ENCODE results near the gene TOPAZ1.

The TOPAZ1 gene

GRCh38 chr3:44238889-44239288 is 2.8 kb upstream of the TOPAZ1 start:
- Histone ChIP-seq H3K27me3 (replicated peaks in 2 of 5; ENCODE audit: control insufficient read depth in 4 of 5, insufficient read depth in 5 of 5, low read length in 4 of 5) (no peaks in the 10 kb centered on the region), H3K9me3 (ENCODE audit: control extremely low read depth in 1 of 5, control insufficient read depth in 4 of 5, insufficient read depth in 2 of 5, low read depth in 1 of 5, low read length in 4 of 5) (no peaks in the 10 kb centered on the region), H3K4me3 (ENCODE audit: control insufficient read depth in 1 of 7, extremely low read depth in 1 of 7, insufficient read depth in 4 of 7, low read depth in 2 of 7, low read length in 6 of 7) (no peak overlapping the region), H3K36me3 (ENCODE audit: control insufficient read depth in 4 of 4, insufficient read depth in 4 of 4, low read length in 3 of 4) (no peaks in the 10 kb centered on the region), H3K4me1 (ENCODE audit: control extremely low read depth in 1 of 4, control insufficient read depth in 4 of 4, insufficient read depth in 4 of 4, low read length in 3 of 4) (peaks cover 0 to 9% (median 4%) of the 10 kb centered on the region in 4 experiments), H3K27ac (ENCODE audit: insufficient read depth in 1 of 2, low read depth in 1 of 2, low read length in 2 of 2, poor library complexity in 1 of 2, severe bottlenecking in 2 of 2) (no peak overlapping the region)
- DNase-seq = no peak
- WGBS (ENCODE audit: insufficient coverage) = 50% methylated on average over 1 of the region's 2 CpGs
- ChIA-PET CTCF (no interaction called here), POLR2A (interaction anchor here (0.5 to 0.6 kb wide), 2 partner anchors 770 to 1829 kb away, joined by 3 read pairs; no protein-coding TSS in a partner anchor)

DNA sequence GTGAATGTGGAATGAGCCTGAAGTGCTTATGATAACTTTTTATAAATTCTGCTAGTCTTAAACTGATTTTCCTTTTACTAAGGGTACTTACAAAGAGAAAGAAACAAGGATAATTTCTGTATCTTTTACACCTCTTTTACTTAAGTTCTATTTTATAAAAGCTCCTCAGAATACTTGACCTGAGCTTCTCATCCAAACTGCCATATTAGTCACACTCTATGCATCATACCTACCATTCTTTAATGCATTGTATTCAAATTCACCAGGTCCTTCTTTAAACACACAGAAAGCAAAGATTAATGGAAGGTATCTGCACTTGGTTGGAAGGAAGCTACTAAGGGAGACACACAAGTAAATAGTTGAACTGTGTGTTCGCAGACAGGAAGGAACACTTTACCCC is 1.6 kb upstream of the TOPAZ1 start:
- no peaks in the 10 kb centered on the region for H3K27me3 ChIP-seq (replicated peaks in 2 of 5; ENCODE audit: control insufficient read depth in 4 of 5, insufficient read depth in 5 of 5, low read length in 4 of 5)
- no peak overlapping the region for H3K27ac ChIP-seq (ENCODE audit: insufficient read depth in 1 of 2, low read depth in 1 of 2, low read length in 2 of 2, poor library complexity in 1 of 2, severe bottlenecking in 2 of 2)
- ChIA-PET CTCF (no interaction called here), POLR2A (no interaction called here)
- no CpG with 5 or more reads among the region's 1 CpG for WGBS (ENCODE audit: insufficient coverage)
- H3K36me3 ChIP-seq (ENCODE audit: control insufficient read depth in 4 of 4, insufficient read depth in 4 of 4, low read length in 3 of 4) = no peaks in the 10 kb centered on the region
- no peaks in the 10 kb centered on the region for H3K9me3 ChIP-seq (ENCODE audit: control extremely low read depth in 1 of 5, control insufficient read depth in 4 of 5, insufficient read depth in 2 of 5, low read depth in 1 of 5, low read length in 4 of 5)
- no peak for DNase-seq
- no peak overlapping the region for H3K4me3 ChIP-seq (ENCODE audit: control insufficient read depth in 1 of 7, extremely low read depth in 1 of 7, insufficient read depth in 4 of 7, low read depth in 2 of 7, low read length in 6 of 7)
- H3K4me1 ChIP-seq (ENCODE audit: control extremely low read depth in 1 of 4, control insufficient read depth in 4 of 4, insufficient read depth in 4 of 4, low read length in 3 of 4) = peaks cover 0 to 9% (median 4%) of the 10 kb centered on the region in 4 experiments

GRCh38 chr3:44242721-44243120 is 1.0 kb downstream of the TOPAZ1 start:
- Histone ChIP-seq H3K27ac (ENCODE audit: insufficient read depth in 1 of 2, low read depth in 1 of 2, low read length in 2 of 2, poor library complexity in 1 of 2, severe bottlenecking in 2 of 2) (no peak overlapping the region), H3K4me3 (ENCODE audit: control insufficient read depth in 1 of 7, extremely low read depth in 1 of 7, insufficient read depth in 4 of 7, low read depth in 2 of 7, low read length in 6 of 7) (no peak overlapping the region), H3K27me3 (replicated peaks in 2 of 5; ENCODE audit: control insufficient read depth in 4 of 5, insufficient read depth in 5 of 5, low read length in 4 of 5) (peaks cover 0 to 2% (median 0%) of the 10 kb centered on the region in 5 experiments), H3K4me1 (ENCODE audit: control extremely low read depth in 1 of 4, control insufficient read depth in 4 of 4, insufficient read depth in 4 of 4, low read length in 3 of 4) (no peaks in the 10 kb centered on the region), H3K36me3 (ENCODE audit: control insufficient read depth in 4 of 4, insufficient read depth in 4 of 4, low read length in 3 of 4) (no peaks in the 10 kb centered on the region), H3K9me3 (ENCODE audit: control extremely low read depth in 1 of 5, control insufficient read depth in 4 of 5, insufficient read depth in 2 of 5, low read depth in 1 of 5, low read length in 4 of 5) (peaks cover 0 to 4% (median 0%) of the 10 kb centered on the region in 5 experiments)
- ChIA-PET CTCF (no interaction called here), POLR2A (no interaction called here)
- DNase-seq = no peak
- WGBS (ENCODE audit: insufficient coverage) = no CpG with 5 or more reads among the region's 3 CpGs

- Histone ChIP-seq H3K9me3 (ENCODE audit: control extremely low read depth in 1 of 5, control insufficient read depth in 4 of 5, insufficient read depth in 2 of 5, low read depth in 1 of 5, low read length in 4 of 5) (peaks cover 0 to 18% (median 2%) of the 10 kb centered on the region in 5 experiments), H3K4me1 (ENCODE audit: control extremely low read depth in 1 of 4, control insufficient read depth in 4 of 4, insufficient read depth in 4 of 4, low read length in 3 of 4) (no peaks in the 10 kb centered on the region), H3K27me3 (replicated peaks in 2 of 5; ENCODE audit: control insufficient read depth in 4 of 5, insufficient read depth in 5 of 5, low read length in 4 of 5) (peaks cover 0 to 2% (median 0%) of the 10 kb centered on the region in 5 experiments), H3K36me3 (ENCODE audit: control insufficient read depth in 4 of 4, insufficient read depth in 4 of 4, low read length in 3 of 4) (no peaks in the 10 kb centered on the region), H3K4me3 (ENCODE audit: control insufficient read depth in 1 of 7, extremely low read depth in 1 of 7, insufficient read depth in 4 of 7, low read depth in 2 of 7, low read length in 6 of 7) (no peak overlapping the region), H3K27ac (ENCODE audit: insufficient read depth in 1 of 2, low read depth in 1 of 2, low read length in 2 of 2, poor library complexity in 1 of 2, severe bottlenecking in 2 of 2) (no peak overlapping the region)
- ChIA-PET CTCF (no interaction called here), POLR2A (no interaction called here)
- no CpG with 5 or more reads among the region's 1 CpG for WGBS (ENCODE audit: insufficient coverage)
- peak; percentile 8 to 33 (median 32) for DNase-seq
Observed at GRCh38 chr3:44248152-44248551, 6.5 kb downstream of the TOPAZ1 start.

- WGBS (ENCODE audit: insufficient coverage) = 98% methylated on average over 4 of the region's 5 CpGs
- Histone ChIP-seq H3K36me3 (ENCODE audit: control insufficient read depth in 4 of 4, insufficient read depth in 4 of 4, low read length in 3 of 4) (no peaks in the 10 kb centered on the region), H3K27ac (ENCODE audit: insufficient read depth in 1 of 2, low read depth in 1 of 2, low read length in 2 of 2, poor library complexity in 1 of 2, severe bottlenecking in 2 of 2) (no peak overlapping the region), H3K4me1 (ENCODE audit: control extremely low read depth in 1 of 4, control insufficient read depth in 4 of 4, insufficient read depth in 4 of 4, low read length in 3 of 4) (no peaks in the 10 kb centered on the region), H3K4me3 (ENCODE audit: control insufficient read depth in 1 of 7, extremely low read depth in 1 of 7, insufficient read depth in 4 of 7, low read depth in 2 of 7, low read length in 6 of 7) (no peak overlapping the region), H3K27me3 (replicated peaks in 2 of 5; ENCODE audit: control insufficient read depth in 4 of 5, insufficient read depth in 5 of 5, low read length in 4 of 5) (no peaks in the 10 kb centered on the region), H3K9me3 (ENCODE audit: control extremely low read depth in 1 of 5, control insufficient read depth in 4 of 5, insufficient read depth in 2 of 5, low read depth in 1 of 5, low read length in 4 of 5) (peaks cover 0 to 17% (median 1%) of the 10 kb centered on the region in 5 experiments)
- no peak for DNase-seq
- ChIA-PET CTCF (interaction anchor here (1.0 to 1.5 kb wide), 3 partner anchors 13 to 17 kb away, joined by 3 to 7 read pairs (median 3); no protein-coding TSS in a partner anchor), POLR2A (no interaction called here)
Observed at GRCh38 chr3:44252332-44252959, 10.8 kb downstream of the TOPAZ1 start.

DNA sequence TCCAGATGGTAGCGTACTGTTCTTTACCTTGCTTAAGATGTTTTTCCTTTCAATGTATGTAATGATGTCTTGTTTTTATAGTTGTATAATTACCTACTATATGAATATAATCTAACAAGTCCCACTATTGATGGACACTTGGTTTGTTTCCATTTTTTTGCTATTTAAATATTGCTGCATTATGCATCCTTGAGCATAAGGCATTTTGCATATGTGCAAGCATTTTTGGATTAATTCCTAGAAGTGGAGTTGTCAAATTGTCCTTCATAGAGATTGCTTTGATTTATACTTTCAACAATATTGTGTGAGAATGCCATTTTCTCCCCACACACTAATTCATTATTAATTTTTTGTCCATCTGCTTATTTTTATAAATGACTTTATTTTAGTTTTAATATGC is 17.7 kb downstream of the TOPAZ1 start:
- CTCF ChIA-PET = no interaction called here

DNA sequence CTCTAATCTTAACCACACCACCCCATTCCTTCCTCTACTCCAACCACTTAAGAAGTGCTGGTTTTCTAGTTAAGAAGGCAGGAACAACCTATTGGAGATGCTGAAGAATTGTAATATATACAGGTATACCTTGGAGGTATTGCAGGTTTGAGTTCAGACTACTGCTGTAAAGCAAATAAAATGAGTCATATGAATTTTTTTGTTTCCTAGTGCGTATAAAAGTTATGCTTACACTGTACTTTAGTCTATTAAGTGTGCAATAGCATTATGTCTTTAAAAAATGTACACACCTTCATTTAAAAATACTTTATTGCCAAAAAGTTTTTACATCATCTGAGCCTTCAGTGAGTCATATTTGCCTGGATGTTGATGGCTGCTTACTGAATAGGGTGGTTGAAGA is 22.5 kb downstream of the TOPAZ1 start:
- H3K4me3 ChIP-seq (ENCODE audit: control insufficient read depth in 1 of 7, extremely low read depth in 1 of 7, insufficient read depth in 4 of 7, low read depth in 2 of 7, low read length in 6 of 7) = no peak overlapping the region
- ChIA-PET CTCF (no interaction called here), POLR2A (no interaction called here)
- no peaks in the 10 kb centered on the region for H3K36me3 ChIP-seq (ENCODE audit: control insufficient read depth in 4 of 4, insufficient read depth in 4 of 4, low read length in 3 of 4)
- no peak overlapping the region for H3K27ac ChIP-seq (ENCODE audit: insufficient read depth in 1 of 2, low read depth in 1 of 2, low read length in 2 of 2, poor library complexity in 1 of 2, severe bottlenecking in 2 of 2)
- H3K9me3 ChIP-seq (ENCODE audit: control extremely low read depth in 1 of 5, control insufficient read depth in 4 of 5, insufficient read depth in 2 of 5, low read depth in 1 of 5, low read length in 4 of 5) = peaks cover 0 to 2% (median 0%) of the 10 kb centered on the region in 5 experiments
- no peaks in the 10 kb centered on the region for H3K27me3 ChIP-seq (replicated peaks in 2 of 5; ENCODE audit: control insufficient read depth in 4 of 5, insufficient read depth in 5 of 5, low read length in 4 of 5)
- no peak for DNase-seq
- no CpG with 5 or more reads among the region's 1 CpG for WGBS (ENCODE audit: insufficient coverage)
- H3K4me1 ChIP-seq (ENCODE audit: control extremely low read depth in 1 of 4, control insufficient read depth in 4 of 4, insufficient read depth in 4 of 4, low read length in 3 of 4) = peaks cover 0 to 4% (median 0%) of the 10 kb centered on the region in 4 experiments

More for the DNA sequence above, 17.7 kb downstream of the TOPAZ1 start:
- Histone ChIP-seq H3K27ac (ENCODE audit: insufficient read depth in 1 of 2, low read depth in 1 of 2, low read length in 2 of 2, poor library complexity in 1 of 2, severe bottlenecking in 2 of 2) (no peak overlapping the region), H3K9me3 (ENCODE audit: control extremely low read depth in 1 of 5, control insufficient read depth in 4 of 5, insufficient read depth in 2 of 5, low read depth in 1 of 5, low read length in 4 of 5) (peaks cover 0 to 2% (median 0%) of the 10 kb centered on the region in 5 experiments), H3K4me1 (ENCODE audit: control extremely low read depth in 1 of 4, control insufficient read depth in 4 of 4, insufficient read depth in 4 of 4, low read length in 3 of 4) (peaks cover 0 to 4% (median 0%) of the 10 kb centered on the region in 4 experiments), H3K36me3 (ENCODE audit: control insufficient read depth in 4 of 4, insufficient read depth in 4 of 4, low read length in 3 of 4) (no peaks in the 10 kb centered on the region), H3K4me3 (ENCODE audit: control insufficient read depth in 1 of 7, extremely low read depth in 1 of 7, insufficient read depth in 4 of 7, low read depth in 2 of 7, low read length in 6 of 7) (no peak overlapping the region), H3K27me3 (replicated peaks in 2 of 5; ENCODE audit: control insufficient read depth in 4 of 5, insufficient read depth in 5 of 5, low read length in 4 of 5) (no peaks in the 10 kb centered on the region)
- WGBS (ENCODE audit: insufficient coverage) = no CpG with 5 or more reads among the region's 1 CpG
- POLR2A ChIA-PET = no interaction called here
- no peak for DNase-seq

Measured in common myeloid progenitor, CD34-positive (primary cell).